Mucosa of rectum (tissue), 2 donors: ENCODE measurements around the gene FIS1.
A peak's percentile ranks its signal among the peaks of the same experiment; 100 is the strongest.

ENCODE experiments used
- H3K27ac ChIP-seq, 2 donors: one replicate each; pipeline ENCODE4 v1.7.0; 2013; ENCODE audit warnings: inconsistent platforms in 2 of 2, low read depth in 2 of 2, low read length in 2 of 2
- H3K27me3 ChIP-seq, 2 donors: one replicate each; pipeline ENCODE4 v1.7.0; 2013; ENCODE audit warnings: low read length in 2 of 2; ENCODE audit not compliant: control insufficient read depth in 2 of 2, insufficient read depth in 2 of 2
- H3K36me3 ChIP-seq, 2 donors: one replicate each; pipeline ENCODE4 v1.7.0; 2013; ENCODE audit warnings: low read length in 2 of 2; ENCODE audit not compliant: control insufficient read depth in 2 of 2, insufficient read depth in 2 of 2
- H3K4me1 ChIP-seq, 2 donors: one replicate each; pipeline ENCODE4 v1.7.0; 2013; ENCODE audit warnings: low read length in 2 of 2, mild to moderate bottlenecking in 1 of 2; ENCODE audit not compliant: control insufficient read depth in 2 of 2, insufficient read depth in 2 of 2
- H3K4me3 ChIP-seq, 2 donors: one replicate each; pipeline ENCODE4 v1.7.0; 2013; ENCODE audit warnings: low read length in 2 of 2
- H3K9ac ChIP-seq, 2 donors: one replicate each; pipeline ENCODE4 v1.7.0; 2013; ENCODE audit warnings: low read length in 2 of 2, low read depth in 1 of 2, mild to moderate bottlenecking in 1 of 2
- H3K9me3 ChIP-seq, 2 donors: one replicate each; pipeline ENCODE4 v1.7.0; 2013; ENCODE audit warnings: low read length in 2 of 2; ENCODE audit not compliant: control insufficient read depth in 2 of 2
- donor health status: healthy.
- donor health status: Normal muscosa, but diverticular disease.

Gene FIS1

GRCh38 chr7:101240226-101241014 lies 4.5 kb downstream of the FIS1 start:
- peaks cover 30 to 51% of the 10 kb centered on the region in 2 donors for H3K4me1 ChIP-seq
- no peak overlapping the region for H3K9ac ChIP-seq
- no peaks in the 10 kb centered on the region for H3K27me3 ChIP-seq
- no peaks in the 10 kb centered on the region for H3K9me3 ChIP-seq
- no peak overlapping the region for H3K4me3 ChIP-seq
- H3K36me3 ChIP-seq = peaks cover 24% of the 10 kb centered on the region in 2 donors
- H3K27ac ChIP-seq = no peak overlapping the region

GRCh38 chr7:101239951-101240220 lies 5.0 kb downstream of the FIS1 start:
- peak overlapping the region in 1 of 2 donors; percentile 26 for H3K27ac ChIP-seq
- H3K4me3 ChIP-seq = no peak overlapping the region
- peaks cover 30 to 52% of the 10 kb centered on the region in 2 donors for H3K4me1 ChIP-seq
- no peaks in the 10 kb centered on the region for H3K9me3 ChIP-seq
- H3K36me3 ChIP-seq = peaks cover 24% of the 10 kb centered on the region in 2 donors
- no peaks in the 10 kb centered on the region for H3K27me3 ChIP-seq
- H3K9ac ChIP-seq = no peak overlapping the region

- no peaks in the 10 kb centered on the region for H3K9me3 ChIP-seq
- H3K36me3 ChIP-seq = peaks cover 24% of the 10 kb centered on the region in 2 donors
- H3K27ac ChIP-seq = peak overlapping the region in 1 of 2 donors; percentile 58
- no peak overlapping the region for H3K4me3 ChIP-seq
- H3K27me3 ChIP-seq = no peaks in the 10 kb centered on the region
- peaks cover 30 to 54% of the 10 kb centered on the region in 2 donors for H3K4me1 ChIP-seq
- H3K9ac ChIP-seq = no peak overlapping the region
Measured at GRCh38 chr7:101239191-101239950, 5.5 kb downstream of the FIS1 start.

- Histone ChIP-seq H3K4me1 (peaks cover 23 to 47% of the 10 kb centered on the region in 2 donors), H3K9me3 (no peaks in the 10 kb centered on the region), H3K36me3 (peaks cover 24% of the 10 kb centered on the region in 2 donors), H3K4me3 (no peak overlapping the region), H3K27ac (peak overlapping the region; percentile 58 to 84), H3K27me3 (no peaks in the 10 kb centered on the region), H3K9ac (no peak overlapping the region)
Measured at GRCh38 chr7:101238226-101239182, 6.4 kb downstream of the FIS1 start.

GRCh38 chr7:101237206-101238067 lies 7.4 kb downstream of the FIS1 start, which contains the start of gene CLDN15:
CLDN15 (minus strand) TSS chr7:101237802; CDS start chr7:101237581, 221 bp downstream.
- Histone ChIP-seq H3K4me1 (peaks cover 25 to 45% of the 10 kb centered on the region in 2 donors), H3K36me3 (peaks cover 20 to 24% of the 10 kb centered on the region in 2 donors), H3K9ac (peak within 1 kb of the TSS; percentile 66 to 74)

GRCh38 chr7:101236292-101236835 lies 8.5 kb downstream of the FIS1 start:
- Histone ChIP-seq H3K4me3 (peak overlapping the region; percentile 62 to 63), H3K9me3 (no peaks in the 10 kb centered on the region), H3K4me1 (peaks cover 33 to 53% of the 10 kb centered on the region in 2 donors), H3K36me3 (peaks cover 19 to 20% of the 10 kb centered on the region in 2 donors), H3K27me3 (no peaks in the 10 kb centered on the region), H3K27ac (peak overlapping the region; percentile 58 to 84), H3K9ac (peak overlapping the region; percentile 66 to 74)

More at GRCh38 chr7:101237206-101238067, 7.4 kb downstream of the FIS1 start, which contains the start of gene CLDN15:
- peak within 1 kb of the TSS; percentile 58 to 84 for H3K27ac ChIP-seq
- H3K27me3 ChIP-seq = no peaks in the 10 kb centered on the region
- H3K9me3 ChIP-seq = no peaks in the 10 kb centered on the region
- peak within 1 kb of the TSS; percentile 62 to 63 for H3K4me3 ChIP-seq

GRCh38 chr7:101235522-101235921 lies 9.4 kb downstream of the FIS1 start:
- peak overlapping the region; percentile 66 to 74 for H3K9ac ChIP-seq
- H3K9me3 ChIP-seq = no peaks in the 10 kb centered on the region
- peak overlapping the region; percentile 62 to 63 for H3K4me3 ChIP-seq
- peak overlapping the region; percentile 58 to 84 for H3K27ac ChIP-seq
- H3K36me3 ChIP-seq = peaks cover 15% of the 10 kb centered on the region in 2 donors
- peaks cover 33 to 48% of the 10 kb centered on the region in 2 donors for H3K4me1 ChIP-seq
- no peaks in the 10 kb centered on the region for H3K27me3 ChIP-seq

- peaks cover 10 to 14% of the 10 kb centered on the region in 2 donors for H3K36me3 ChIP-seq
- peak overlapping the region; percentile 58 to 84 for H3K27ac ChIP-seq
- peaks cover 33 to 47% of the 10 kb centered on the region in 2 donors for H3K4me1 ChIP-seq
- H3K9ac ChIP-seq = peak overlapping the region in 1 of 2 donors; percentile 66
- H3K9me3 ChIP-seq = no peaks in the 10 kb centered on the region
- peak overlapping the region in 1 of 2 donors; percentile 28 for H3K4me3 ChIP-seq
- H3K27me3 ChIP-seq = no peaks in the 10 kb centered on the region
Measured at GRCh38 chr7:101235050-101235449, 9.8 kb downstream of the FIS1 start.
